HG02623 (cell line): ENCODE data around the gene RTN4RL1.
"Not testable (repeated sequence)": the region's sequence is repeated elsewhere in the genome, so short reads cannot be mapped to it uniquely, and the experiment has no call there.

Experiments used
- ATAC-seq: cut with Tn5 transposase; IDR thresholded peaks from one replicate; pipeline ENCODE4 v1.9.1; 2021; ENCODE audit warnings: moderate library complexity; ENCODE audit not compliant: unreplicated experiment

RTN4RL1 gene

GRCh38 chr17:2008332-2009126 lies 16.6 kb downstream of the RTN4RL1 start:
- ATAC-seq: no peak

- no peak for ATAC-seq
Observed at GRCh38 chr17:2004435-2004952, 20.6 kb downstream of the RTN4RL1 start.

- ATAC-seq: no peak
Observed at GRCh38 chr17:2003525-2003924, 21.6 kb downstream of the RTN4RL1 start.

- no peak for ATAC-seq
Observed at GRCh38 chr17:2002767-2003329, 22.3 kb downstream of the RTN4RL1 start.

- no peak for ATAC-seq
Observed at GRCh38 chr17:1999557-2000251, 25.4 kb downstream of the RTN4RL1 start.

GRCh38 chr17:1997927-1998742 lies 27.0 kb downstream of the RTN4RL1 start:
- ATAC-seq: no peak

- no peak for ATAC-seq
Observed at GRCh38 chr17:1997289-1997926, 27.7 kb downstream of the RTN4RL1 start.

- no peak for ATAC-seq
Observed at GRCh38 chr17:1996800-1997288, 28.3 kb downstream of the RTN4RL1 start.

GRCh38 chr17:1995907-1996799 lies 29.0 kb downstream of the RTN4RL1 start:
- no peak for ATAC-seq

GRCh38 chr17:1995321-1995892 lies 29.7 kb downstream of the RTN4RL1 start:
- ATAC-seq: no peak

- ATAC-seq: no peak
Observed at GRCh38 chr17:1994707-1995106, 30.4 kb downstream of the RTN4RL1 start.

- ATAC-seq: no peak
Observed at GRCh38 chr17:1992541-1992940, 32.6 kb downstream of the RTN4RL1 start.

- ATAC-seq: no peak
Observed at GRCh38 chr17:1989135-1989534, 36.0 kb downstream of the RTN4RL1 start.

- ATAC-seq: no peak
Observed at GRCh38 chr17:1986783-1987451, 38.2 kb downstream of the RTN4RL1 start.

GRCh38 chr17:1985686-1986085 lies 39.4 kb downstream of the RTN4RL1 start:
- ATAC-seq: no peak

- no peak for ATAC-seq
Observed at GRCh38 chr17:1985093-1985492, 40.0 kb downstream of the RTN4RL1 start.

GRCh38 chr17:1982793-1983366 lies 42.3 kb downstream of the RTN4RL1 start:
- not testable (repeated sequence) for ATAC-seq

- no peak for ATAC-seq
Observed at GRCh38 chr17:1980665-1981250, 44.4 kb downstream of the RTN4RL1 start.
